GM15510 (cell line): ENCODE measurements around the gene HSPA4L.

Source experiments
- POLR2A ChIP-seq: IDR thresholded peaks from 3 replicates; pipeline ENCODE4 v1.6.1; 2011; ENCODE audit warnings: borderline replicate concordance; ENCODE audit not compliant: insufficient read length; ENCODE audit errors: extremely low read depth

Gene HSPA4L

GRCh38 chr4:127782275-127783025 lies at the start of gene HSPA4L:
Gene HSPA4L (plus strand): TSS chr4:127782322. CDS start chr4:127782551, 229 bp downstream.
- peak; percentile 80 for TF ChIP-seq POLR2A

GRCh38 chr4:127732623-127733328 lies 49.3 kb upstream of the HSPA4L start:
- no peak for TF ChIP-seq POLR2A

- TF ChIP-seq POLR2A, result no peak
These were observed 47.1 kb upstream of the HSPA4L start for GRCh38 chr4:127734976-127735375.

- TF ChIP-seq POLR2A, result no peak
These were observed 44.8 kb upstream of the HSPA4L start for GRCh38 chr4:127737295-127737694.

- no peak for TF ChIP-seq POLR2A
These were observed 40.9 kb upstream of the HSPA4L start for GRCh38 chr4:127741247-127741646.

- TF ChIP-seq POLR2A, result no peak
These were observed 34.2 kb upstream of the HSPA4L start for GRCh38 chr4:127747883-127748282.

- no peak for TF ChIP-seq POLR2A
These were observed 33.2 kb upstream of the HSPA4L start for GRCh38 chr4:127748957-127749356.

DNA sequence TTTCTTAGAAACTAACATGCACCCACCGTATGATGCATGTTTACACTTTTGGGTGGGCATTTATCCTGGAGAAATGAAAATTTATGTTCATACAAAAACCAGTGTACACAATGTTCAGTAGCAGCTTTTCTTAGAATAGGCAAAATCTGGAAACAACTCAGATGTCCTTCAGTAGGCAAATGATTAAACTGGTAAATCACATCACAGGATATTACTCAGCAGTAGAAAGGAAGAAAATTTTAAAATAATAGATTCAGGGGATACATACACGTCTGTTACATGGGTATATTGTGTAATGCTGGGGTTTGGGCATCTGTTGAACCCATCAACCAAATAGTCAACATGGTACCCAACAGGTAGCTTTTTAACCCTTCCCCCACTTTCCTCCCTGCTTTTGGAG lies 25.2 kb upstream of the HSPA4L start:
- TF ChIP-seq POLR2A, result no peak

GRCh38 chr4:127759228-127759820 lies 22.8 kb upstream of the HSPA4L start:
- TF ChIP-seq POLR2A, result no peak

GRCh38 chr4:127759893-127760292 lies 22.2 kb upstream of the HSPA4L start:
- no peak for TF ChIP-seq POLR2A

DNA sequence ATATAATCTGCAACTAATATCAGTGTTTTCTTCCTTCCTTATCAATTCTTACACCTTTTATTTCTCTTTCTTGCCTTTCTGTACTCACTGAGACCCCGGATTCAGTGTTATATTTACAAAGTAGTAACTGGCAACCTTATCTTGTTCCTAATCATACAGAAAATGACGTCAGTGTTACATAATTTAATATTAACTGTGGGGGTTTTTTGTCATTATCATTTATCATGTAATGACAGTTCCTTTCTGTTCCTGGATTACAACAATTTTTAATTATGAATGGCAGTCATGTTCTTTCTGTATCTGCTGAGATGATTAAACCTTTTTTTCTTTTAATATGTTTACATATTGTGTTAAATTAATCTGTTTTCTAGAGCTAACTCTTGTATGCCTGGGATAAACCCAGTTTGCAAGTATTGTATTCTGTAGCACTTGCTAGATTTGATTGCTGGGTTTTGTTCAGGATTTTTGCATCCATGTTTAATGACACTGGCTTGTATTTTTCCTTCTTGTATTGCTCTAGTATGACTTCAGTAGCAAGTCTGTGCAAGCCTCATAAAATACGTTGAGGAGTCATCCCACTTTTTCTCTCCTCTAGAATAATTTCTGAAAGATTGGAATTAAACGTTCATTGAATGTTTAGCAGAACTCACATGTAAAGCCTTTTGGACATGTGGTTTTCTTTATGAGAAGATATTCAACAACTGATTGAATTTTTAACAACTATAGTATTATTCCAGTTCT lies 10.4 kb upstream of the HSPA4L start:
- TF ChIP-seq POLR2A, result no peak

GRCh38 chr4:127772769-127773671 lies 9.1 kb upstream of the HSPA4L start:
- no peak for TF ChIP-seq POLR2A

GRCh38 chr4:127775843-127776242 lies 6.3 kb upstream of the HSPA4L start:
- TF ChIP-seq POLR2A, result no peak

- TF ChIP-seq POLR2A, result no peak
These were observed 5.5 kb upstream of the HSPA4L start for GRCh38 chr4:127776620-127777019.

GRCh38 chr4:127777487-127777886 lies 4.6 kb upstream of the HSPA4L start:
- no peak for TF ChIP-seq POLR2A

- no peak for TF ChIP-seq POLR2A
These were observed 4.0 kb upstream of the HSPA4L start for GRCh38 chr4:127778102-127778501.
